HepG2 (cell line): ENCODE results near the gene AMBRA1. TPM values are rescaled to one million over a fixed set of nuclear protein-coding genes. Genes with fewer than 3 reads are reported as not detected.

Experiments used
- DMAP1 ChIP-seq: IDR thresholded peaks from 2 replicates; pipeline ENCODE4 v1.6.1; 2016
- E2F5 ChIP-seq: sonication (generic); formaldehyde crosslinking; conservative IDR thresholded peaks from 2 replicates; pipeline ENCODE4 v1.4.0; 2020; ENCODE audit warnings: missing genetic modification reagents
- ESRRA ChIP-seq: sonication (generic); formaldehyde crosslinking; IDR thresholded peaks from 2 replicates; pipeline ENCODE4 v1.5.1; 2020; ENCODE audit warnings: mild to moderate bottlenecking, low read depth, missing genetic modification reagents
- GATAD1 ChIP-seq: IDR thresholded peaks from 2 replicates; pipeline ENCODE4 v1.6.1; 2016; ENCODE audit warnings: missing genetic modification reagents, missing compliant biosample characterization
- HCFC1 ChIP-seq: fragments of 150-350 bp; IDR thresholded peaks from 2 replicates; pipeline ENCODE4 v1.6.1; 2014; ENCODE audit warnings: low read depth, low read length
- HHEX ChIP-seq: IDR thresholded peaks from 2 replicates; pipeline ENCODE4 v1.6.1; 2016; ENCODE audit warnings: control low read depth
- HNF4A ChIP-seq: sonication (generic); formaldehyde crosslinking; IDR thresholded peaks from 2 replicates; pipeline ENCODE4 v1.4.0; 2020; ENCODE audit warnings: missing genetic modification reagents
- POGZ ChIP-seq: sonication (generic); formaldehyde crosslinking; IDR thresholded peaks from 2 replicates; pipeline ENCODE4 v1.4.0; 2020; ENCODE audit warnings: mild to moderate bottlenecking, missing genetic modification reagents
- PTBP1 ChIP-seq: fragments of 200-400 bp; formaldehyde crosslinking; IDR thresholded peaks from 2 replicates; pipeline ENCODE4 v1.6.1; 2018; ENCODE audit warnings: low read length, low read depth; ENCODE audit not compliant: poor library complexity, severe bottlenecking
- SNAI1 ChIP-seq: sonication (generic); formaldehyde crosslinking; IDR thresholded peaks from 2 replicates; pipeline ENCODE4 v1.5.0; 2020; ENCODE audit warnings: mild to moderate bottlenecking, missing genetic modification reagents, borderline replicate concordance
- SNAPC2 ChIP-seq: sonication (generic); formaldehyde crosslinking; IDR thresholded peaks from 2 replicates; pipeline ENCODE4 v1.8.1; 2022; ENCODE audit warnings: mild to moderate bottlenecking, missing genetic modification reagents
- ZNF354B ChIP-seq: sonication (generic); formaldehyde crosslinking; IDR thresholded peaks from 2 replicates; pipeline ENCODE4 v1.8.0; 2022; ENCODE audit warnings: mild to moderate bottlenecking, missing genetic modification reagents
- ZNF431 ChIP-seq: sonication (generic); formaldehyde crosslinking; IDR thresholded peaks from 2 replicates; pipeline ENCODE4 v1.9.0; 2022; ENCODE audit warnings: missing genetic modification reagents, low read depth, mild to moderate bottlenecking, borderline replicate concordance
- ZNF451 ChIP-seq: sonication (generic); formaldehyde crosslinking; IDR thresholded peaks from 2 replicates; pipeline ENCODE4 v1.5.0; 2020; ENCODE audit warnings: mild to moderate bottlenecking, missing genetic modification reagents
- polyA plus RNA-seq, 8 experiments: library from polyadenylated mRNA; depleted of rRNA in 3 of 8; stranded (reverse) in 7 of 8; unstranded in 1 of 8; fragments of >200 nt; fragmentation: Illumina TruSeq in 4 of 8; extraction: Trizol in 4 of 8; gene quantifications; 2 replicates each; pipeline versions ENCODE4 v1.2.1 to v1.2.3, GENCODE V29; 2011 to 2016; ENCODE audit warnings: low read depth in 4 of 8, missing spikeins in 1 of 8, mixed read lengths in 1 of 8; ENCODE audit not compliant: insufficient read depth in 1 of 8
- total RNA-seq, 5 experiments: library from RNA; depleted of rRNA; stranded (reverse); fragments of >200 nt; fragmentation: Illumina TruSeq; extraction: Trizol; gene quantifications; 2 replicates each; pipeline ENCODE4 v1.2.3, GENCODE V29; 2016; ENCODE audit warnings: low read depth in 1 of 5
- TF ChIP-seq, protein P1 (sequence below): sonication (generic); formaldehyde crosslinking; IDR thresholded peaks from 2 replicates; pipeline ENCODE4 v1.9.0; 2021; ENCODE audit warnings: missing genetic modification reagents, borderline replicate concordance
- TF ChIP-seq, protein P2 (sequence below): sonication (generic); formaldehyde crosslinking; IDR thresholded peaks from 2 replicates; pipeline ENCODE4 v1.5.0; 2020; ENCODE audit warnings: missing genetic modification reagents
- TF ChIP-seq, protein P3 (sequence below): sonication (generic); formaldehyde crosslinking; IDR thresholded peaks from 2 replicates; pipeline ENCODE4 v1.5.0; 2020; ENCODE audit warnings: missing genetic modification reagents
- TF ChIP-seq, protein P4 (sequence below): sonication (generic); formaldehyde crosslinking; IDR thresholded peaks from 2 replicates; pipeline ENCODE4 v1.5.1; 2020; ENCODE audit warnings: mild to moderate bottlenecking, missing genetic modification reagents, borderline replicate concordance

Gene AMBRA1
- total and polyA plus RNA-seq, 2 of the 13 experiments (the other 11 are each of a cell fraction or from before 2014, with no cell fraction given): 15.7 to 26.0 TPM

DNA sequence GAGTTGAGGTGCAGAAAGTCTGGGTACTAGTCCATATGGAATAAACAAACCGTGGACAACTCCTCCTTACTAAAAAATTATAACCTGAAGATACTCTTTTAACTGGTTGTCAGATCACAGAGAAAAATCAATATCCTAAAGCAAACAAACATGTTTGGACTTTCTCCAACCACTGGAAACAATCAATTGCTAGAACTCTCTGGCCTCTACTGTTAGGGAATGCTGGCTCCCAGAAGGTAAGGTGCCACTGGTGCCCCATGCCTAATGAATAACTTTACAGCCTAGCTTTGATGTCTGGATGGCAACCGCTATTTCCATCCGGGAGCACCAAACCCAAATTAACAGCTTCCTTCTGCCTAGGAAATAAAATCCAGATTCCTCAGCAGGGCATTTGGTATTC, 74.5 kb downstream of the AMBRA1 start (continued):
- TF ChIP-seq, protein P1, sequence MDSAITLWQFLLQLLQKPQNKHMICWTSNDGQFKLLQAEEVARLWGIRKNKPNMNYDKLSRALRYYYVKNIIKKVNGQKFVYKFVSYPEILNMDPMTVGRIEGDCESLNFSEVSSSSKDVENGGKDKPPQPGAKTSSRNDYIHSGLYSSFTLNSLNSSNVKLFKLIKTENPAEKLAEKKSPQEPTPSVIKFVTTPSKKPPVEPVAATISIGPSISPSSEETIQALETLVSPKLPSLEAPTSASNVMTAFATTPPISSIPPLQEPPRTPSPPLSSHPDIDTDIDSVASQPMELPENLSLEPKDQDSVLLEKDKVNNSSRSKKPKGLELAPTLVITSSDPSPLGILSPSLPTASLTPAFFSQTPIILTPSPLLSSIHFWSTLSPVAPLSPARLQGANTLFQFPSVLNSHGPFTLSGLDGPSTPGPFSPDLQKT (CRISPR knock-in tag): no peak
- no peak; the same call in 1 of the 2 replicates for TF ChIP-seq POGZ (CRISPR knock-in tag)
- no peak for TF ChIP-seq HCFC1
- no peak for TF ChIP-seq HHEX (CRISPR knock-in tag)
- no peak for TF ChIP-seq GATAD1 (CRISPR knock-in tag)
- TF ChIP-seq ZNF451 (CRISPR knock-in tag): no peak
- TF ChIP-seq, protein P2, sequence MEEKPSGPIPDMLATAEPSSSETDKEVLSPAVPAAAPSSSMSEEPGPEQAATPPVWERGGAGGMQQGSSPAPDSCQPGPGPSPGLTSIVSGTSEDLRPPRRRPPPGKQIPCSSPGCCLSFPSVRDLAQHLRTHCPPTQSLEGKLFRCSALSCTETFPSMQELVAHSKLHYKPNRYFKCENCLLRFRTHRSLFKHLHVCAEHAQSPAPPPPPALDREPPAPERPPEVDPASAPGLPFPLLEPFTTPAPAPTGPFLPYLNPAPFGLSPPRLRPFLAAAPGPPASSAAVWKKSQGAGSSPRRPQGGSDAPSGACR (CRISPR knock-in tag): no peak
- TF ChIP-seq SNAI1 (CRISPR knock-in tag): no peak
- TF ChIP-seq, protein P3, sequence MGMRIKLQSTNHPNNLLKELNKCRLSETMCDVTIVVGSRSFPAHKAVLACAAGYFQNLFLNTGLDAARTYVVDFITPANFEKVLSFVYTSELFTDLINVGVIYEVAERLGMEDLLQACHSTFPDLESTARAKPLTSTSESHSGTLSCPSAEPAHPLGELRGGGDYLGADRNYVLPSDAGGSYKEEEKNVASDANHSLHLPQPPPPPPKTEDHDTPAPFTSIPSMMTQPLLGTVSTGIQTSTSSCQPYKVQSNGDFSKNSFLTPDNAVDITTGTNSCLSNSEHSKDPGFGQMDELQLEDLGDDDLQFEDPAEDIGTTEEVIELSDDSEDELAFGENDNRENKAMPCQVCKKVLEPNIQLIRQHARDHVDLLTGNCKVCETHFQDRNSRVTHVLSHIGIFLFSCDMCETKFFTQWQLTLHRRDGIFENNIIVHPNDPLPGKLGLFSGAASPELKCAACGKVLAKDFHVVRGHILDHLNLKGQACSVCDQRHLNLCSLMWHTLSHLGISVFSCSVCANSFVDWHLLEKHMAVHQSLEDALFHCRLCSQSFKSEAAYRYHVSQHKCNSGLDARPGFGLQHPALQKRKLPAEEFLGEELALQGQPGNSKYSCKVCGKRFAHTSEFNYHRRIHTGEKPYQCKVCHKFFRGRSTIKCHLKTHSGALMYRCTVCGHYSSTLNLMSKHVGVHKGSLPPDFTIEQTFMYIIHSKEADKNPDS: no peak
- TF ChIP-seq HNF4A (CRISPR knock-in tag): no peak; the same call in 1 of the 2 replicates
- TF ChIP-seq, protein P4, sequence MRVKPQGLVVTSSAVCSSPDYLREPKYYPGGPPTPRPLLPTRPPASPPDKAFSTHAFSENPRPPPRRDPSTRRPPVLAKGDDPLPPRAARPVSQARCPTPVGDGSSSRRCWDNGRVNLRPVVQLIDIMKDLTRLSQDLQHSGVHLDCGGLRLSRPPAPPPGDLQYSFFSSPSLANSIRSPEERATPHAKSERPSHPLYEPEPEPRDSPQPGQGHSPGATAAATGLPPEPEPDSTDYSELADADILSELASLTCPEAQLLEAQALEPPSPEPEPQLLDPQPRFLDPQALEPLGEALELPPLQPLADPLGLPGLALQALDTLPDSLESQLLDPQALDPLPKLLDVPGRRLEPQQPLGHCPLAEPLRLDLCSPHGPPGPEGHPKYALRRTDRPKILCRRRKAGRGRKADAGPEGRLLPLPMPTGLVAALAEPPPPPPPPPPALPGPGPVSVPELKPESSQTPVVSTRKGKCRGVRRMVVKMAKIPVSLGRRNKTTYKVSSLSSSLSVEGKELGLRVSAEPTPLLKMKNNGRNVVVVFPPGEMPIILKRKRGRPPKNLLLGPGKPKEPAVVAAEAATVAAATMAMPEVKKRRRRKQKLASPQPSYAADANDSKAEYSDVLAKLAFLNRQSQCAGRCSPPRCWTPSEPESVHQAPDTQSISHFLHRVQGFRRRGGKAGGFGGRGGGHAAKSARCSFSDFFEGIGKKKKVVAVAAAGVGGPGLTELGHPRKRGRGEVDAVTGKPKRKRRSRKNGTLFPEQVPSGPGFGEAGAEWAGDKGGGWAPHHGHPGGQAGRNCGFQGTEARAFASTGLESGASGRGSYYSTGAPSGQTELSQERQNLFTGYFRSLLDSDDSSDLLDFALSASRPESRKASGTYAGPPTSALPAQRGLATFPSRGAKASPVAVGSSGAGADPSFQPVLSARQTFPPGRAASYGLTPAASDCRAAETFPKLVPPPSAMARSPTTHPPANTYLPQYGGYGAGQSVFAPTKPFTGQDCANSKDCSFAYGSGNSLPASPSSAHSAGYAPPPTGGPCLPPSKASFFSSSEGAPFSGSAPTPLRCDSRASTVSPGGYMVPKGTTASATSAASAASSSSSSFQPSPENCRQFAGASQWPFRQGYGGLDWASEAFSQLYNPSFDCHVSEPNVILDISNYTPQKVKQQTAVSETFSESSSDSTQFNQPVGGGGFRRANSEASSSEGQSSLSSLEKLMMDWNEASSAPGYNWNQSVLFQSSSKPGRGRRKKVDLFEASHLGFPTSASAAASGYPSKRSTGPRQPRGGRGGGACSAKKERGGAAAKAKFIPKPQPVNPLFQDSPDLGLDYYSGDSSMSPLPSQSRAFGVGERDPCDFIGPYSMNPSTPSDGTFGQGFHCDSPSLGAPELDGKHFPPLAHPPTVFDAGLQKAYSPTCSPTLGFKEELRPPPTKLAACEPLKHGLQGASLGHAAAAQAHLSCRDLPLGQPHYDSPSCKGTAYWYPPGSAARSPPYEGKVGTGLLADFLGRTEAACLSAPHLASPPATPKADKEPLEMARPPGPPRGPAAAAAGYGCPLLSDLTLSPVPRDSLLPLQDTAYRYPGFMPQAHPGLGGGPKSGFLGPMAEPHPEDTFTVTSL: peak; percentile 72; the same call in 1 of the 2 replicates
- no peak for TF ChIP-seq PTBP1
- no peak for TF ChIP-seq ESRRA (CRISPR knock-in tag)
- TF ChIP-seq ZNF354B: 0 out of 2 replicates have a peak, but pooled peaks have one; percentile 11
- TF ChIP-seq SNAPC2 (CRISPR knock-in tag): no peak
- no peak for TF ChIP-seq E2F5 (CRISPR knock-in tag)
- no peak for TF ChIP-seq DMAP1 (CRISPR knock-in tag)
- no peak for TF ChIP-seq ZNF431 (CRISPR knock-in tag)
